SK-N-SH (cell line): ENCODE measurements around the gene KRT78. TPM values are rescaled to one million over a fixed set of nuclear protein-coding genes. Genes with fewer than 3 reads are reported as not detected.

ENCODE experiments used
- CTCF ChIA-PET: fragments of 300-600, 350-600 bp; formaldehyde crosslinking; extraction: SDS; loops from one replicate; lab custom pipeline; 2021; lab: Yijun Ruan, JAX
- POLR2A ChIA-PET: fragments of 350-600 bp; sonication (Branson Sonifier 250); formaldehyde crosslinking; extraction: SDS; loops from one replicate; lab custom pipeline; 2020; ENCODE audit warnings: antibody characterized with exemption, inconsistent platforms; lab: Yijun Ruan, JAX
- DNase-seq: peaks from one replicate; pipeline ENCODE4 v3.0.0; 2012
- H2AFZ ChIP-seq: fragments of 200-600 bp; sonication (generic); 2 replicates; pipeline ENCODE4 v1.8.1; 2016; ENCODE audit warnings: antibody characterized with exemption, mild to moderate bottlenecking, low read depth
- H3F3A ChIP-seq: fragments of 200-600 bp; sonication (generic); replicated peaks from 2 replicates; pipeline ENCODE3; 2016; ENCODE audit warnings: antibody characterized with exemption, mild to moderate bottlenecking; ENCODE audit not compliant: insufficient read depth
- H3K27ac ChIP-seq, 2 experiments: fragments of 200-500 bp in 1 of 2; fragments of 200-600 bp in 1 of 2; sonication (Bioruptor generic) in 1 of 2; sonication (generic), shearing (Covaris generic) in 1 of 2; 2 replicates each; pipeline versions ENCODE4 v1.5.1 to v1.6.1; 2014 to 2016; ENCODE audit warnings: low read depth in 2 of 2, inconsistent platforms in 1 of 2, low read length in 1 of 2, mild to moderate bottlenecking in 1 of 2, mixed read lengths in 1 of 2
- H3K27me3 ChIP-seq: fragments of 200-600 bp; sonication (generic), shearing (Covaris generic); 2 replicates; pipeline ENCODE4 v1.6.1; 2016; ENCODE audit warnings: mixed run types; ENCODE audit not compliant: insufficient read depth
- H3K36me3 ChIP-seq, 2 experiments: fragments of 200-500 bp in 1 of 2; fragments of 200-600 bp in 1 of 2; sonication (Bioruptor generic) in 1 of 2; sonication (generic) in 1 of 2; replicated peaks in 1 of 2; 2 replicates each; pipeline versions ENCODE3 to v1.5.1; 2014 to 2016; ENCODE audit warnings: low read length in 1 of 2, mild to moderate bottlenecking in 1 of 2; ENCODE audit not compliant: insufficient read depth in 2 of 2, control insufficient read depth in 1 of 2
- H3K4me1 ChIP-seq, 2 experiments: fragments of 200-500 bp in 1 of 2; fragments of 200-600 bp in 1 of 2; sonication (Bioruptor generic) in 1 of 2; sonication (generic), shearing (Covaris generic) in 1 of 2; 2 replicates each; pipeline versions ENCODE4 v1.5.1 to v1.6.1; 2014 to 2016; ENCODE audit warnings: low read depth in 1 of 2, low read length in 1 of 2, mixed run types in 1 of 2; ENCODE audit not compliant: insufficient read depth in 2 of 2, control insufficient read depth in 1 of 2
- H3K4me2 ChIP-seq: fragments of 200-600 bp; sonication (generic), shearing (Covaris generic); 2 replicates; pipeline ENCODE4 v1.6.1; 2017; ENCODE audit warnings: mixed run types
- H3K4me3 ChIP-seq, 2 experiments: fragments of 200-500 bp in 1 of 2; fragments of 200-600 bp in 1 of 2; sonication (Bioruptor generic) in 1 of 2; sonication (generic), shearing (Covaris generic) in 1 of 2; 2 replicates each; pipeline versions ENCODE4 v1.5.1 to v1.8.1; 2014 to 2016; ENCODE audit warnings: low read depth in 2 of 2, inconsistent platforms in 1 of 2, low read length in 1 of 2, mild to moderate bottlenecking in 1 of 2, mixed read lengths in 1 of 2, moderate library complexity in 1 of 2
- H3K79me2 ChIP-seq: fragments of 200-600 bp; sonication (generic); 2 replicates; pipeline ENCODE4 v1.8.1; 2017; ENCODE audit warnings: mild to moderate bottlenecking; ENCODE audit not compliant: insufficient read depth
- H3K9ac ChIP-seq: fragments of 200-600 bp; sonication (generic); 2 replicates; pipeline ENCODE4 v1.6.1; 2017; ENCODE audit warnings: mixed run types
- H3K9me2 ChIP-seq: fragments of 200-600 bp; sonication (generic); 2 replicates; pipeline ENCODE4 v1.6.1; 2017; ENCODE audit warnings: mixed run types
- H3K9me3 ChIP-seq: fragments of 200-600 bp; sonication (generic); 2 replicates; pipeline ENCODE4 v1.6.1; 2017; ENCODE audit warnings: mixed run types, mild to moderate bottlenecking, moderate library complexity
- H4K20me1 ChIP-seq: fragments of 200-600 bp; sonication (generic); 2 replicates; pipeline ENCODE4 v1.6.1; 2017; ENCODE audit warnings: mild to moderate bottlenecking, mixed run types; ENCODE audit not compliant: insufficient read depth
- FOXJ3 ChIP-seq: sonication (generic); formaldehyde crosslinking; IDR thresholded peaks from 2 replicates; pipeline ENCODE4 v1.5.1; 2020; ENCODE audit warnings: mild to moderate bottlenecking, missing genetic modification reagents
- GABPA ChIP-seq: IDR thresholded peaks from 2 replicates; pipeline ENCODE4 v1.4.0; 2012; ENCODE audit warnings: low read depth, mild to moderate bottlenecking
- GATA2 ChIP-seq: sonication (generic); formaldehyde crosslinking; IDR thresholded peaks from 2 replicates; pipeline ENCODE4 v1.5.0; 2020; ENCODE audit warnings: mild to moderate bottlenecking, missing genetic modification reagents
- JUND ChIP-seq: IDR thresholded peaks from 2 replicates; pipeline ENCODE4 v1.4.0; 2012
- MEF2A ChIP-seq: IDR thresholded peaks from 2 replicates; pipeline ENCODE4 v1.4.0; 2012; ENCODE audit warnings: low read depth, borderline replicate concordance
- RAD21 ChIP-seq: IDR thresholded peaks from 2 replicates; pipeline ENCODE4 v1.6.1; 2012; ENCODE audit warnings: mild to moderate bottlenecking, low read length
- RCOR1 ChIP-seq: fragments of 150-350 bp; IDR thresholded peaks from 2 replicates; pipeline ENCODE4 v1.6.1; 2017; ENCODE audit warnings: antibody characterized with exemption, low read length
- SMC3 ChIP-seq: IDR thresholded peaks from 2 replicates; pipeline ENCODE4 v1.6.1; 2012; ENCODE audit warnings: low read depth, low read length, improper control_type of control experiment
- WGBS: methylation state at CpG from one replicate; pipeline ENCODE4 v1.1.6; 2017; ENCODE audit warnings: low lambda C conversion rate; 5-methylcytosine and 5-hydroxymethylcytosine counted together
- polyA plus RNA-seq, 3 experiments: library from polyadenylated mRNA; depleted of rRNA; stranded (reverse); fragments of >200 nt; gene quantifications; 2 replicates each; pipeline ENCODE4 v1.2.3, GENCODE V29; 2012
- TF ChIP-seq, protein P1 (sequence below): IDR thresholded peaks from 2 replicates; pipeline ENCODE4 v1.6.1; 2012; ENCODE audit warnings: mild to moderate bottlenecking, low read depth, low read length, moderate library complexity
- TF ChIP-seq, protein P2 (sequence below): fragments of 150-350 bp; IDR thresholded peaks from 2 replicates; pipeline ENCODE4 v1.6.1; 2017; ENCODE audit warnings: antibody characterized with exemption, low read length, low read depth, borderline replicate concordance
- TF ChIP-seq, protein P3 (sequence below): IDR thresholded peaks from 2 replicates; pipeline ENCODE4 v1.4.0; 2012; ENCODE audit warnings: low read depth, borderline replicate concordance

The KRT78 gene, protein sequence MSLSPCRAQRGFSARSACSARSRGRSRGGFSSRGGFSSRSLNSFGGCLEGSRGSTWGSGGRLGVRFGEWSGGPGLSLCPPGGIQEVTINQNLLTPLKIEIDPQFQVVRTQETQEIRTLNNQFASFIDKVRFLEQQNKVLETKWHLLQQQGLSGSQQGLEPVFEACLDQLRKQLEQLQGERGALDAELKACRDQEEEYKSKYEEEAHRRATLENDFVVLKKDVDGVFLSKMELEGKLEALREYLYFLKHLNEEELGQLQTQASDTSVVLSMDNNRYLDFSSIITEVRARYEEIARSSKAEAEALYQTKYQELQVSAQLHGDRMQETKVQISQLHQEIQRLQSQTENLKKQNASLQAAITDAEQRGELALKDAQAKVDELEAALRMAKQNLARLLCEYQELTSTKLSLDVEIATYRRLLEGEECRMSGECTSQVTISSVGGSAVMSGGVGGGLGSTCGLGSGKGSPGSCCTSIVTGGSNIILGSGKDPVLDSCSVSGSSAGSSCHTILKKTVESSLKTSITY
- polyA plus RNA-seq (2012; rRNA removed) = not detected in 2 replicates
- not detected in 2 replicates for polyA plus RNA-seq (2012; cell fraction: cytosol; rRNA removed)
- polyA plus RNA-seq (2012; cell fraction: nucleus; rRNA removed) = not detected in 2 replicates

DNA sequence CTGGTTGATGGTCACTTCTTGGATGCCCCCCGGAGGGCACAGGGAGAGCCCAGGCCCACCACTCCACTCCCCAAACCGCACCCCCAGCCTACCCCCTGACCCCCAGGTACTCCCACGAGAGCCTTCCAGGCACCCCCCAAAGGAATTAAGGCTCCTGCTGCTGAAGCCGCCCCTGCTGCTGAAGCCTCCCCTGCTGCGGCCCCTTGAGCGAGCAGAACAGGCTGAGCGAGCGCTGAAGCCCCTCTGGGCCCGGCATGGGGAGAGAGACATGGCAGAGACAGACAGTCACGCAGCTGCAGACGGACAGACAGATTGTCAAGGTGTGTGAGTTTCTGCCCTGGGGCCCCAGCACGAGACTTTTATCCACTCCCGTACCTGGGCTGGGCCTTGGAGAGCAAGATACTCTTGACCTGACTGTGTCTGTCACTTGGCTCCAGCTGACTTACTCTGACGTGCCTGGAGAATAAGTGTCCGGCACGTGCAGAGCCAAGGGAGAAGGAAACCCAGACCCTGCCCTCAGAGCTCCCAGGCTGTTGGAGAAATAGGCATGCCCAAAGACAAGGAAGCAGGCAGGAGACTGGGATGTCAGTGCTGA, at the start of gene KRT78:
Gene KRT78 (minus strand): TSS at position 334 of the 595 bp plus-strand sequence. CDS start 64 bp downstream, at position 270.
- H3K4me1 ChIP-seq = no peaks in the 10 kb centered on the region
- 47% methylated on average over 9 of the region's 16 CpGs for WGBS
- no peak within 1 kb of the TSS for H2AFZ ChIP-seq
- H3K9me2 ChIP-seq = no peaks in the 10 kb centered on the region
- H4K20me1 ChIP-seq = no peaks in the 10 kb centered on the region
- H3K27me3 ChIP-seq = peaks cover 60% of the 10 kb centered on the region
- no peak for DNase-seq
- no peak within 1 kb of the TSS for H3K4me3 ChIP-seq
- TF ChIP-seq MEF2A (no peak), FOXJ3 (CRISPR knock-in tag) (no peak), GATA2 (CRISPR knock-in tag) (no peak), RAD21 (no peak), SMC3 (no peak), RCOR1 (no peak), GABPA (no peak), JUND (no peak)
- TF ChIP-seq, protein P1, sequence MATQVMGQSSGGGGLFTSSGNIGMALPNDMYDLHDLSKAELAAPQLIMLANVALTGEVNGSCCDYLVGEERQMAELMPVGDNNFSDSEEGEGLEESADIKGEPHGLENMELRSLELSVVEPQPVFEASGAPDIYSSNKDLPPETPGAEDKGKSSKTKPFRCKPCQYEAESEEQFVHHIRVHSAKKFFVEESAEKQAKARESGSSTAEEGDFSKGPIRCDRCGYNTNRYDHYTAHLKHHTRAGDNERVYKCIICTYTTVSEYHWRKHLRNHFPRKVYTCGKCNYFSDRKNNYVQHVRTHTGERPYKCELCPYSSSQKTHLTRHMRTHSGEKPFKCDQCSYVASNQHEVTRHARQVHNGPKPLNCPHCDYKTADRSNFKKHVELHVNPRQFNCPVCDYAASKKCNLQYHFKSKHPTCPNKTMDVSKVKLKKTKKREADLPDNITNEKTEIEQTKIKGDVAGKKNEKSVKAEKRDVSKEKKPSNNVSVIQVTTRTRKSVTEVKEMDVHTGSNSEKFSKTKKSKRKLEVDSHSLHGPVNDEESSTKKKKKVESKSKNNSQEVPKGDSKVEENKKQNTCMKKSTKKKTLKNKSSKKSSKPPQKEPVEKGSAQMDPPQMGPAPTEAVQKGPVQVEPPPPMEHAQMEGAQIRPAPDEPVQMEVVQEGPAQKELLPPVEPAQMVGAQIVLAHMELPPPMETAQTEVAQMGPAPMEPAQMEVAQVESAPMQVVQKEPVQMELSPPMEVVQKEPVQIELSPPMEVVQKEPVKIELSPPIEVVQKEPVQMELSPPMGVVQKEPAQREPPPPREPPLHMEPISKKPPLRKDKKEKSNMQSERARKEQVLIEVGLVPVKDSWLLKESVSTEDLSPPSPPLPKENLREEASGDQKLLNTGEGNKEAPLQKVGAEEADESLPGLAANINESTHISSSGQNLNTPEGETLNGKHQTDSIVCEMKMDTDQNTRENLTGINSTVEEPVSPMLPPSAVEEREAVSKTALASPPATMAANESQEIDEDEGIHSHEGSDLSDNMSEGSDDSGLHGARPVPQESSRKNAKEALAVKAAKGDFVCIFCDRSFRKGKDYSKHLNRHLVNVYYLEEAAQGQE = no peak
- TF ChIP-seq, protein P2, sequence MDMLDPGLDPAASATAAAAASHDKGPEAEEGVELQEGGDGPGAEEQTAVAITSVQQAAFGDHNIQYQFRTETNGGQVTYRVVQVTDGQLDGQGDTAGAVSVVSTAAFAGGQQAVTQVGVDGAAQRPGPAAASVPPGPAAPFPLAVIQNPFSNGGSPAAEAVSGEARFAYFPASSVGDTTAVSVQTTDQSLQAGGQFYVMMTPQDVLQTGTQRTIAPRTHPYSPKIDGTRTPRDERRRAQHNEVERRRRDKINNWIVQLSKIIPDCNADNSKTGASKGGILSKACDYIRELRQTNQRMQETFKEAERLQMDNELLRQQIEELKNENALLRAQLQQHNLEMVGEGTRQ = no peak
- TF ChIP-seq, protein P3, sequence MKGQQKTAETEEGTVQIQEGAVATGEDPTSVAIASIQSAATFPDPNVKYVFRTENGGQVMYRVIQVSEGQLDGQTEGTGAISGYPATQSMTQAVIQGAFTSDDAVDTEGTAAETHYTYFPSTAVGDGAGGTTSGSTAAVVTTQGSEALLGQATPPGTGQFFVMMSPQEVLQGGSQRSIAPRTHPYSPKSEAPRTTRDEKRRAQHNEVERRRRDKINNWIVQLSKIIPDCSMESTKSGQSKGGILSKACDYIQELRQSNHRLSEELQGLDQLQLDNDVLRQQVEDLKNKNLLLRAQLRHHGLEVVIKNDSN = no peak
- H3K79me2 ChIP-seq = no peaks in the 10 kb centered on the region
- POLR2A ChIA-PET = no interaction called here
- no peak within 1 kb of the TSS for H3K4me2 ChIP-seq
- H3K27ac ChIP-seq = no peak within 1 kb of the TSS
- H3K36me3 ChIP-seq = no peaks in the 10 kb centered on the region
- H3K9me3 ChIP-seq = no peaks in the 10 kb centered on the region
- CTCF ChIA-PET = interaction anchor here (1.1 to 1.4 kb wide), 2 partner anchors 19 to 30 kb away, joined by 3 read pairs; no protein-coding TSS in a partner anchor
- H3F3A ChIP-seq = no peaks in the 10 kb centered on the region
- H3K9ac ChIP-seq = no peak within 1 kb of the TSS
